HG03159 (cell line): ENCODE results near the gene ADPRH.

ENCODE experiments used
- ATAC-seq: cut with Tn5 transposase; IDR thresholded peaks from one replicate; pipeline ENCODE4 v1.9.1; 2021; ENCODE audit warnings: mild to moderate bottlenecking, moderate library complexity; ENCODE audit not compliant: unreplicated experiment

The ADPRH gene

GRCh38 chr3:119626196-119626595, 46.9 kb downstream of the ADPRH start:
- ATAC-seq = no peak

- no peak for ATAC-seq
Observed at GRCh38 chr3:119627461-119627860, 48.2 kb downstream of the ADPRH start.

- ATAC-seq = peak; percentile 61
Observed at GRCh38 chr3:119628390-119628789, 49.1 kb downstream of the ADPRH start.

- ATAC-seq = peak; percentile 37
Observed at GRCh38 chr3:119628816-119629445, 49.6 kb downstream of the ADPRH start.

GRCh38 chr3:119630128-119630879, 51.0 kb downstream of the ADPRH start:
- no peak for ATAC-seq

- ATAC-seq = no peak
Observed at GRCh38 chr3:119630880-119631329, 51.6 kb downstream of the ADPRH start.

GRCh38 chr3:119631516-119631915, 52.2 kb downstream of the ADPRH start:
- ATAC-seq = no peak

GRCh38 chr3:119632216-119632615, 52.9 kb downstream of the ADPRH start:
- no peak for ATAC-seq

- ATAC-seq = no peak
Observed at GRCh38 chr3:119632829-119633228, 53.5 kb downstream of the ADPRH start.

- no peak for ATAC-seq
Observed at GRCh38 chr3:119635719-119636118, 56.4 kb downstream of the ADPRH start.

GRCh38 chr3:119636249-119636648, 57.0 kb downstream of the ADPRH start:
- no peak for ATAC-seq

- no peak for ATAC-seq
Observed at GRCh38 chr3:119636891-119637611, 57.8 kb downstream of the ADPRH start.

- peak; percentile 39 for ATAC-seq
Observed at GRCh38 chr3:119637679-119638477, 58.6 kb downstream of the ADPRH start.
